Tibial artery (tissue), 4 donors: ENCODE results near the gene ARRB1.

Experiments used
- DNase-seq, 2 donors: peaks; one replicate each; pipeline ENCODE4 v3.0.0-alpha.2; 2019
- H3K27ac ChIP-seq, 2 donors: fragments of 200-600 bp; sonication (generic) in 1 of 2; 1 replicate in 1 of 2; 2 replicates in 1 of 2; pipeline ENCODE4 v1.5.1; 2018 to 2019; ENCODE audit warnings: mild to moderate bottlenecking in 1 of 2
- H3K27me3 ChIP-seq, 2 donors: fragments of 200-600 bp; sonication (generic) in 1 of 2; one replicate each; pipeline versions ENCODE4 v1.5.1 to v1.6.0; 2016 to 2019
- H3K36me3 ChIP-seq, 3 donors: fragments of 200-600 bp; sonication (generic) in 2 of 3; one replicate each; pipeline ENCODE4 v1.5.1; 2016 to 2019; ENCODE audit warnings: mild to moderate bottlenecking in 2 of 3
- H3K4me1 ChIP-seq, 4 donors: fragments of 200-600 bp; sonication (generic) in 2 of 4; 1 replicate in 3 of 4; 2 replicates in 1 of 4; pipeline ENCODE4 v1.5.1; 2016 to 2019
- H3K4me3 ChIP-seq, 2 donors: fragments of 200-600 bp; sonication (generic) in 1 of 2; 1 replicate in 1 of 2; 2 replicates in 1 of 2; pipeline ENCODE4 v1.5.1; 2018 to 2019; ENCODE audit warnings: mild to moderate bottlenecking in 2 of 2
- H3K9me3 ChIP-seq, 3 donors: fragments of 200-600 bp; sonication (generic) in 1 of 3; one replicate each; pipeline ENCODE4 v1.5.1; 2016 to 2019
- CTCF ChIP-seq, 2 experiments: fragments of 200-600 bp in 1 of 2; fragments of 450-650 bp in 1 of 2; IDR thresholded peaks; one replicate each; pipeline ENCODE4 v1.5.1; 2017 to 2019; ENCODE audit warnings: antibody characterized with exemption in 2 of 2, mild to moderate bottlenecking in 1 of 2, moderate library complexity in 1 of 2
- intact Hi-C: fragments of 100-400 bp; cut with DNase I; formaldehyde crosslinking; loops from one replicate; pipeline ENCODE4 v1.15.0; 2023; ENCODE audit warnings: low total_unique reads

The ARRB1 gene

GRCh38 chr11:75246671-75247350, 104.7 kb downstream of the ARRB1 start:
- TF ChIP-seq CTCF (IDR thresholded peaks at IDR 0.05) = no peak
- H3K4me3 ChIP-seq = no peak overlapping the region
- H3K36me3 ChIP-seq = no peaks in the 10 kb centered on the region
- peaks cover 0 to 58% of the 10 kb centered on the region in 2 donors for H3K27me3 ChIP-seq
- H3K4me1 ChIP-seq = peaks cover 0 to 10% (median 6%) of the 10 kb centered on the region in 4 donors
- peak; percentile 13 to 24 for DNase-seq
- no peak overlapping the region for H3K27ac ChIP-seq
- H3K9me3 ChIP-seq = no peaks in the 10 kb centered on the region
- intact Hi-C loops = no loop called here

DNA sequence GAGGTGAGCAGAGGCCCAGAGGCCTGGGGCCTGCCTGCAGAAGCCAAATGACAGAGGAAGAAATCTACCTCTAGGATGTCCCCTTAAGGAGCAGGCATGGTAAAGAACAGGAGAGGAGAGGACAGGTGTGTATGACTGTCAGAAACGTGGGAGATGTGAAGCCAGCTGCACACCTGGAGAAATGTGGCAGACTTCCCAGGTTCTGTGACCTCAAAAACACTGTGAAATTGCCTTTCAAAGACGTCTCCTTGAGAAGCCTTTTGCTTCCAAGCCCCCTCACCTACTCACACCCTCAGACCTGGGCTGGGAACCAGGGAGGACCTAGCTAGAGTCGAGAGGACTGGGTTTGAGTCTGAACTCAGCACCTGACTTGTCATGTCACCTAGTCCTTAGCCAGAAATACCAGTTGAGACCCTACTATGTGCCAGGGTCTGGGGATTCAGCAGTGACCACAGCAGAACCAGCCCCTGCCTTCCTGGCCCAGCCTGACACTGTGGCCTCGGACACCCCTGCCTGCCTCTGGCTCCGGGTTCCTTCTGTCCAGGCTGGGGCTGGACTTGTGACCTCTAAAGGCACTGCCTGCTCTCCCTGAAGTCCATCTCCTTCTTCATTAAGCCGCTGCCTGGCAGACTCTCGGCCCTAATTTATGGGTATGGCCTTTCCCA, 105.3 kb downstream of the ARRB1 start:
- Histone ChIP-seq H3K27ac (no peak overlapping the region), H3K4me1 (peaks cover 0 to 14% (median 8%) of the 10 kb centered on the region in 4 donors), H3K4me3 (no peak overlapping the region), H3K27me3 (peaks cover 0 to 62% of the 10 kb centered on the region in 2 donors), H3K36me3 (no peaks in the 10 kb centered on the region), H3K9me3 (no peaks in the 10 kb centered on the region)
- TF ChIP-seq CTCF (IDR thresholded peaks at IDR 0.05) = no peak
- intact Hi-C loops = no loop called here
- DNase-seq = peak; percentile 4 to 56

DNA sequence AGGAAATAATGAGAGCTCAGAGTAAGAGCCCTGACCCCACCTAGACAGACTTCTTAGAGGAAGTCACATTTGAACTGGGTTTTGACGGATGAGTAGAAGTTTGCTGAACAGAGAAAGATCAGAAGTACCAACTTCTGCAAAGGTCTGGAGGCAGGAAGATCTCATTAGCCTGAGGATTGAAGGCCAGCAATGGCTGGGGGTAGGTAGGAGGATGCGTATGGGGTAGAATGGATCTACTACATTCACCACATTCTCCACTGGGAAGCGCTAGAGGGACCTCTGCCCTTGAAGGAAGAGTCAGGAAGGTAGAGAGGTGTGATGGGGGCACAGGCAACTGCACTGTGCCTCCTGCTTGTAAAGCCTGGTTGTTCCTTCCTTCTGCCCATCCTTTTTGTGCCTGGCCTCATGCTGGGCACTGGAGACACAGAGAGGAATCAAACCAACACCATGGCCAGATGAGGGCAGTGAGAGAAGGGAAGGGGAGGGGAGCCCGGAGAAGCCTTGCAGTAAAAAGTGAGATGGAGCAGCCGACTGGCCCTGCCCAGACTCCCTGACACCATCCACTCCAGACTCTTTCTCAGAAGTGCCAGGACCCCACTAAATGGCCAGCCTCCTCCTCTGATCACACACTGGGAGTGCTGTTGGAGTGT, 106.0 kb downstream of the ARRB1 start:
- Histone ChIP-seq H3K27me3 (peaks cover 0 to 68% of the 10 kb centered on the region in 2 donors), H3K4me3 (no peak overlapping the region), H3K9me3 (no peaks in the 10 kb centered on the region), H3K27ac (no peak overlapping the region), H3K4me1 (peaks cover 0 to 21% (median 12%) of the 10 kb centered on the region in 4 donors), H3K36me3 (no peaks in the 10 kb centered on the region)
- intact Hi-C loops = no loop called here
- peak; percentile 9 to 25 for DNase-seq
- no peak for TF ChIP-seq CTCF (IDR thresholded peaks at IDR 0.05)

DNA sequence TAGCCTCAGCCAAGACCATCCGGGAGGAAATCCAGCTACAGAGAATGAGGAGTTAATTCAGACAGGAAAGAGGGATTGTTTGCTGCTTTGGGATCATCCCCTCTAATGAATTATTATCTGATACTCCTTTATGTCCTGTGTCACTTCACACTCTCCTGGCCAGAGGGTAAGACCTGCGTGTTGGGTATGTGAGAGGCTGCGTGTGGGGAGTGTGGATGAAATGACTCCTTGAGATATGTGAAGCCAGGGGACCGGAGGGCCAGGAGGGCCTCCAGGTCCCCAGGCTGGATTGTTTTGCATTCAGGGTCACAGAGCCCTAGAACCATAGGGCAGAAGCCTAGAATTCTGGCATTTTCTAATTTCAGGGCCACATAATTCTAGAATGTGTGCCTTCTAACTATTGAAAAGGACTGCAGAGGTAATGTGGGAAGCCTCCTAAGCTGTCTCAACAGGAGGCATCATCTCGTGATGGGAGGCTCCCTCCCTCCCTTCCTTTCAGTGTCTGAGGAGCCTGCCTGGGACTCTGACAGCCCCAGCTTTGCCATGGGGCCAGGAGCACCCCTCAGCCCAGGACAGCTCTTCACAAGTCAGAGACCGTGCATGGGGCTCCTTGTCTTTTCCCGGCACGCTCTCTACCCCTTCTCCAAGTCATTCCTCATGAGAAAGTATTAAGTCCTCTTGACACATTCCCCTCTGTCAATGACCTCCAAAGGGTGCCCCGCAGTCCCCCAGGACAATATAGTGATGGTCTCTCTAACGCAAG, 107.2 kb downstream of the ARRB1 start:
- no peak overlapping the region for H3K27ac ChIP-seq
- intact Hi-C loops = loop anchor here (5.0 kb wide), 1 partner anchor 97 kb away; no protein-coding TSS in a partner anchor
- no peak for TF ChIP-seq CTCF (IDR thresholded peaks at IDR 0.05)
- H3K9me3 ChIP-seq = no peaks in the 10 kb centered on the region
- peak in 1 of 2 donors; percentile 20 for DNase-seq
- no peak overlapping the region for H3K4me3 ChIP-seq
- H3K4me1 ChIP-seq = peaks cover 0 to 27% (median 17%) of the 10 kb centered on the region in 4 donors
- peaks cover 0 to 70% of the 10 kb centered on the region in 2 donors for H3K27me3 ChIP-seq
- no peaks in the 10 kb centered on the region for H3K36me3 ChIP-seq
